ENCODE measurements around the gene SMIM36. TPM values are rescaled to one million over a fixed set of nuclear protein-coding genes. Genes with fewer than 3 reads are reported as not detected.
"Not testable (repeated sequence)": the region's sequence is repeated elsewhere in the genome, so short reads cannot be mapped to it uniquely, and the experiment has no call there.

Gene SMIM36
- polyA plus RNA-seq, 3 donors from 2014 or later: not detected

- no peaks in the 10 kb centered on the region for H3K4me1 Mint-ChIP-seq
- H3K9me3 Mint-ChIP-seq: no peaks in the 10 kb centered on the region
- no peak for DNase-seq
- H3K27me3 Mint-ChIP-seq (ENCODE audit: low read depth in 3 of 3): peaks cover 2 to 6% (median 3%) of the 10 kb centered on the region in 3 donors
- H3K4me3 Mint-ChIP-seq: no peak overlapping the region
- no peaks in the 10 kb centered on the region for H3K36me3 Mint-ChIP-seq
- no peak overlapping the region for H3K27ac Mint-ChIP-seq
These were observed 80.5 kb downstream of the SMIM36 start for GRCh38 chr17:55430541-55431288.

- Mint-ChIP-seq H3K9me3 (no peaks in the 10 kb centered on the region), H3K4me1 (no peaks in the 10 kb centered on the region), H3K27me3 (ENCODE audit: low read depth in 3 of 3) (peaks cover 2 to 8% (median 3%) of the 10 kb centered on the region in 3 donors), H3K4me3 (no peak overlapping the region), H3K36me3 (no peaks in the 10 kb centered on the region), H3K27ac (no peak overlapping the region)
- DNase-seq: no peak
These were observed 83.7 kb downstream of the SMIM36 start for GRCh38 chr17:55427587-55427882.

GRCh38 chr17:55426851-55427586 is 84.2 kb downstream of the SMIM36 start:
- Mint-ChIP-seq H3K4me1 (peaks cover 3 to 4% of the 10 kb centered on the region in 2 donors), H3K27me3 (ENCODE audit: low read depth in 3 of 3) (peaks cover 2 to 8% (median 6%) of the 10 kb centered on the region in 3 donors), H3K27ac (no peak overlapping the region), H3K4me3 (no peak overlapping the region), H3K9me3 (no peaks in the 10 kb centered on the region), H3K36me3 (no peaks in the 10 kb centered on the region)
- DNase-seq: no peak

GRCh38 chr17:55424893-55425540 is 86.2 kb downstream of the SMIM36 start:
- no peak overlapping the region for H3K27ac Mint-ChIP-seq
- H3K4me3 Mint-ChIP-seq: no peak overlapping the region
- H3K27me3 Mint-ChIP-seq (ENCODE audit: low read depth in 3 of 3): peaks cover 2 to 11% (median 10%) of the 10 kb centered on the region in 3 donors
- no peak for DNase-seq
- H3K9me3 Mint-ChIP-seq: no peaks in the 10 kb centered on the region
- H3K36me3 Mint-ChIP-seq: no peaks in the 10 kb centered on the region
- H3K4me1 Mint-ChIP-seq: peaks cover 11 to 15% of the 10 kb centered on the region in 2 donors

GRCh38 chr17:55423535-55423934 is 87.7 kb downstream of the SMIM36 start:
- H3K4me1 Mint-ChIP-seq: peaks cover 26 to 29% of the 10 kb centered on the region in 2 donors
- H3K9me3 Mint-ChIP-seq: no peaks in the 10 kb centered on the region
- no peak overlapping the region for H3K27ac Mint-ChIP-seq
- DNase-seq: no peak
- H3K4me3 Mint-ChIP-seq: peak overlapping the region in 3 of 5 donors; percentile 46 to 86 (median 48)
- peaks cover 2 to 10% (median 9%) of the 10 kb centered on the region in 3 donors for H3K27me3 Mint-ChIP-seq (ENCODE audit: low read depth in 3 of 3)
- no peaks in the 10 kb centered on the region for H3K36me3 Mint-ChIP-seq

GRCh38 chr17:55422828-55423164 is 88.5 kb downstream of the SMIM36 start:
- H3K27ac Mint-ChIP-seq: peak overlapping the region in 1 of 6 donors; percentile 16

GRCh38 chr17:55421179-55421934 is 89.9 kb downstream of the SMIM36 start, which contains the start of gene MMD:
Gene MMD (minus strand): TSS chr17:55421835. CDS start chr17:55421695, 140 bp downstream.
- Mint-ChIP-seq H3K27ac (peak within 1 kb of the TSS; percentile 88 to 95 (median 92)), H3K36me3 (no peaks in the 10 kb centered on the region), H3K4me3 (peak within 1 kb of the TSS; percentile 89 to 94 (median 92)), H3K9me3 (no peaks in the 10 kb centered on the region), H3K4me1 (peaks cover 43 to 50% of the 10 kb centered on the region in 2 donors), H3K27me3 (ENCODE audit: low read depth in 3 of 3) (peaks cover 2 to 10% (median 7%) of the 10 kb centered on the region in 3 donors)
- DNase-seq: no peak

More at GRCh38 chr17:55422828-55423164, 88.5 kb downstream of the SMIM36 start:
- not testable (repeated sequence) for H3K36me3 Mint-ChIP-seq; H3K9me3 Mint-ChIP-seq; H3K27me3 Mint-ChIP-seq (ENCODE audit: low read depth in 3 of 3); DNase-seq
- Mint-ChIP-seq H3K4me1 (peaks cover 32 to 37% of the 10 kb centered on the region in 2 donors), H3K4me3 (peak overlapping the region in 4 of 5 donors; percentile 7 to 86 (median 31))

GRCh38 chr17:55420776-55421178 is 90.5 kb downstream of the SMIM36 start:
- peaks cover 43 to 52% of the 10 kb centered on the region in 2 donors for H3K4me1 Mint-ChIP-seq
- no peaks in the 10 kb centered on the region for H3K36me3 Mint-ChIP-seq
- no peaks in the 10 kb centered on the region for H3K9me3 Mint-ChIP-seq
- H3K27me3 Mint-ChIP-seq (ENCODE audit: low read depth in 3 of 3): peaks cover under 1 to 10% (median 7%) of the 10 kb centered on the region in 3 donors
- peak overlapping the region; percentile 73 to 95 (median 92) for H3K27ac Mint-ChIP-seq
- DNase-seq: peak; percentile 46 to 51 (median 49)
- H3K4me3 Mint-ChIP-seq: peak overlapping the region; percentile 89 to 94 (median 92)

- H3K9me3 Mint-ChIP-seq: no peaks in the 10 kb centered on the region
- peak; percentile 32 to 41 (median 34) for DNase-seq
- H3K27me3 Mint-ChIP-seq (ENCODE audit: low read depth in 3 of 3): peaks cover 0 to 10% (median 7%) of the 10 kb centered on the region in 3 donors
- H3K4me3 Mint-ChIP-seq: peak overlapping the region; percentile 89 to 94 (median 92)
- H3K4me1 Mint-ChIP-seq: peaks cover 44 to 54% of the 10 kb centered on the region in 2 donors
- no peaks in the 10 kb centered on the region for H3K36me3 Mint-ChIP-seq
- H3K27ac Mint-ChIP-seq: peak overlapping the region; percentile 73 to 95 (median 92)
These were observed 91.0 kb downstream of the SMIM36 start for GRCh38 chr17:55420067-55420775.

GRCh38 chr17:55418369-55419268 is 92.6 kb downstream of the SMIM36 start:
- Mint-ChIP-seq H3K36me3 (no peaks in the 10 kb centered on the region), H3K4me1 (peaks cover 59 to 70% of the 10 kb centered on the region in 2 donors), H3K9me3 (no peaks in the 10 kb centered on the region), H3K4me3 (peak overlapping the region; percentile 7 to 94 (median 92)), H3K27ac (peak overlapping the region; percentile 73 to 95 (median 92)), H3K27me3 (ENCODE audit: low read depth in 3 of 3) (peaks cover 2 to 14% (median 7%) of the 10 kb centered on the region in 3 donors)
- DNase-seq: no peak

- peaks cover 64 to 77% of the 10 kb centered on the region in 2 donors for H3K4me1 Mint-ChIP-seq
- DNase-seq: no peak
- no peaks in the 10 kb centered on the region for H3K9me3 Mint-ChIP-seq
- H3K27ac Mint-ChIP-seq: peak overlapping the region; percentile 26 to 94 (median 58)
- H3K27me3 Mint-ChIP-seq (ENCODE audit: low read depth in 3 of 3): peaks cover 2 to 10% (median 3%) of the 10 kb centered on the region in 3 donors
- H3K4me3 Mint-ChIP-seq: no peak overlapping the region
- H3K36me3 Mint-ChIP-seq: peaks cover 0 to 3% (median under 1%) of the 10 kb centered on the region in 3 donors
These were observed 93.6 kb downstream of the SMIM36 start for GRCh38 chr17:55417411-55418268.
